Measurements from ENCODE around the gene APBB2.

APBB2 gene

GRCh38 chr4:40960941-40961340 lies 253.4 kb downstream of the APBB2 start:
- no peak for DNase-seq

- no peak for DNase-seq
Observed at GRCh38 chr4:40957281-40957680, 257.1 kb downstream of the APBB2 start.

- DNase-seq, result no peak
Observed at GRCh38 chr4:40956721-40957255, 257.6 kb downstream of the APBB2 start.

GRCh38 chr4:40954088-40954668 lies 260.2 kb downstream of the APBB2 start:
- DNase-seq, result no peak

- no peak for DNase-seq
Observed at GRCh38 chr4:40953283-40954087, 260.9 kb downstream of the APBB2 start.

- no peak for DNase-seq
Observed at GRCh38 chr4:40952672-40953071, 261.7 kb downstream of the APBB2 start.

GRCh38 chr4:40952217-40952616 lies 262.1 kb downstream of the APBB2 start:
- no peak for DNase-seq

GRCh38 chr4:40951026-40951425 lies 263.3 kb downstream of the APBB2 start:
- no peak for DNase-seq

- DNase-seq, result no peak
Observed at GRCh38 chr4:40949358-40950100, 264.8 kb downstream of the APBB2 start.

GRCh38 chr4:40948014-40948413 lies 266.3 kb downstream of the APBB2 start:
- DNase-seq, result no peak

GRCh38 chr4:40946652-40947051 lies 267.7 kb downstream of the APBB2 start:
- DNase-seq, result no peak

GRCh38 chr4:40940756-40941155 lies 273.6 kb downstream of the APBB2 start:
- no peak for DNase-seq

GRCh38 chr4:40940317-40940741 lies 274.0 kb downstream of the APBB2 start:
- DNase-seq, result no peak

GRCh38 chr4:40939856-40940255 lies 274.5 kb downstream of the APBB2 start:
- DNase-seq, result no peak

- no peak for DNase-seq
Observed at GRCh38 chr4:40938337-40938736, 276.0 kb downstream of the APBB2 start.

- no peak for DNase-seq
Observed at GRCh38 chr4:40937140-40937725, 277.1 kb downstream of the APBB2 start.

GRCh38 chr4:40934676-40935075 lies 279.7 kb downstream of the APBB2 start:
- no peak for DNase-seq

- no peak for DNase-seq
Observed at GRCh38 chr4:40933272-40934053, 280.9 kb downstream of the APBB2 start.

- no peak for DNase-seq
Observed at GRCh38 chr4:40931841-40932240, 282.5 kb downstream of the APBB2 start.

- DNase-seq, result no peak
Observed at GRCh38 chr4:40931238-40931637, 283.1 kb downstream of the APBB2 start.

GRCh38 chr4:40927074-40927473 lies 287.3 kb downstream of the APBB2 start:
- no peak for DNase-seq

GRCh38 chr4:40924793-40925117 lies 289.6 kb downstream of the APBB2 start:
- DNase-seq, result no peak

Data from CD4-positive, alpha-beta T cell treated with Interleukin-6 for 4 hours (primary cell).